ENCODE results near the gene GRID2. TPM values are rescaled to one million over a fixed set of nuclear protein-coding genes. Genes with fewer than 3 reads are reported as not detected.

The GRID2 gene
- total and polyA plus RNA-seq, 9 of the 15 experiments (the other 6 are each of a cell fraction or from before 2014, with no cell fraction given), result 0.04 TPM; not detected in 7

GRCh38 chr4:93700571-93700970 lies 1396.8 kb downstream of the GRID2 start (continued):
- no peak for TF ChIP-seq MITF (IDR thresholded peaks at IDR 0.05)
- TF ChIP-seq MTA1 (IDR thresholded peaks at IDR 0.05; ENCODE audit: borderline replicate concordance), result no peak
- no peak for TF ChIP-seq ZNF143 (CRISPR knock-in tag; IDR thresholded peaks at IDR 0.05)
- TF ChIP-seq SPI1 (IDR thresholded peaks at IDR 0.05; ENCODE audit: borderline replicate concordance, low read depth, low read length), result no peak
- TF ChIP-seq TCF7L2 (IDR thresholded peaks at IDR 0.05; ENCODE audit: low read depth, low read length), result no peak
- no peak for TF ChIP-seq LARP7 (IDR thresholded peaks at IDR 0.05)

GRCh38 chr4:93710101-93710846 lies 1406.5 kb downstream of the GRID2 start:
- H3K36me3 ChIP-seq (ENCODE audit: control insufficient read depth, insufficient read depth, low read length), result no peaks in the 10 kb centered on the region
- BruUV-seq (replicated peaks), result no TSS peak
- H3K27me3 ChIP-seq (ENCODE audit: control insufficient read depth in 2 of 2, insufficient read depth in 2 of 2, low read length in 2 of 2), result no peaks in the 10 kb centered on the region
- no peak for ATAC-seq
- H3K9ac ChIP-seq (ENCODE audit: insufficient read depth in 1 of 2, low read depth in 2 of 2, low read length in 2 of 2), result no peak overlapping the region
- no peak overlapping the region for H3K4me3 ChIP-seq
- no peaks in the 10 kb centered on the region for H4K20me1 ChIP-seq (replicated peaks; ENCODE audit: control insufficient read depth, insufficient read depth, low read length)
- CTCF ChIA-PET (ENCODE audit: low intra/inter-chr PET ratio), result no interaction called here
- in situ Hi-C loops (cut with MboI) (no loop called here), intact Hi-C loops (cut with micrococcal nuclease) (no loop called here)
- POLR2A ChIA-PET, result no interaction called here
- WGBS (ENCODE audit: insufficient coverage, low coverage, missing lambda C conversion rate), result 6% methylated on average over 6 of the region's 6 CpGs
- H3K79me2 ChIP-seq (ENCODE audit: control insufficient read depth, insufficient read depth, low read length), result no peaks in the 10 kb centered on the region
- H3K4me1 ChIP-seq (replicated peaks in 1 of 2; ENCODE audit: control insufficient read depth in 2 of 2, insufficient read depth in 2 of 2, low read length in 2 of 2), result no peaks in the 10 kb centered on the region
- no peak overlapping the region for H3K27ac ChIP-seq (ENCODE audit: extremely low read depth, low read depth, low read length)
- H3K9me3 ChIP-seq (replicated peaks; ENCODE audit: control insufficient read depth, insufficient read depth, low read depth, low read length), result no peaks in the 10 kb centered on the region
- H3K9me1 ChIP-seq (ENCODE audit: control insufficient read depth, insufficient read depth, low read length), result no peaks in the 10 kb centered on the region
- H2AFZ ChIP-seq (ENCODE audit: low read depth, low read length), result no peak overlapping the region
- FAIRE-seq, result no peak
- H3K4me2 ChIP-seq (ENCODE audit: insufficient read depth, low read length), result no peak overlapping the region
- DNase-seq (ENCODE audit: extremely low read depth in 1 of 4, low spot score in 3 of 4), result no peak
- TF ChIP-seq HOMEZ (CRISPR knock-in tag; IDR thresholded peaks at IDR 0.05), result no peak
- TF ChIP-seq ZKSCAN1 (IDR thresholded peaks at IDR 0.05; ENCODE audit: low read depth, low read length), result no peak
- no peak for TF ChIP-seq BCLAF1 (IDR thresholded peaks at IDR 0.05; ENCODE audit: borderline replicate concordance in 1 of 2, control insufficient read depth in 1 of 2, low read depth in 2 of 2, low read length in 1 of 2)
- no peak for TF ChIP-seq SMAD3 (CRISPR knock-in tag; conservative IDR thresholded peaks at IDR 0.05)
- TF ChIP-seq SRSF3 (IDR thresholded peaks at IDR 0.05; ENCODE audit: insufficient read depth, low read length), result no peak
- no peak for TF ChIP-seq ZNF280B (CRISPR knock-in tag; IDR thresholded peaks at IDR 0.05)
- no peak for TF ChIP-seq ZNF436 (CRISPR knock-in tag; IDR thresholded peaks at IDR 0.05)
- TF ChIP-seq NCOA1 (IDR thresholded peaks at IDR 0.05; ENCODE audit: low read depth), result no peak
